HG03460 (cell line): Measurements from ENCODE around the gene RBCK1.
A peak's percentile ranks its signal among the peaks of the same experiment; 100 is the strongest.

Experiments used
- ATAC-seq: cut with Tn5 transposase; IDR thresholded peaks from one replicate; pipeline ENCODE4 v1.9.1; 2021; ENCODE audit not compliant: unreplicated experiment

RBCK1 gene

GRCh38 chr20:416950-417800 is 9.1 kb downstream of the RBCK1 start:
- ATAC-seq = no peak

- ATAC-seq = no peak
These were observed 9.8 kb downstream of the RBCK1 start for GRCh38 chr20:417801-418342.

GRCh38 chr20:418858-419365 is 10.8 kb downstream of the RBCK1 start:
- no peak for ATAC-seq

GRCh38 chr20:419556-420165 is 11.6 kb downstream of the RBCK1 start:
- ATAC-seq = no peak

- ATAC-seq = no peak
These were observed 12.1 kb downstream of the RBCK1 start for GRCh38 chr20:420166-420620.

GRCh38 chr20:420721-421574 is 12.8 kb downstream of the RBCK1 start:
- no peak for ATAC-seq

- no peak for ATAC-seq
These were observed 13.7 kb downstream of the RBCK1 start for GRCh38 chr20:421685-422250.

GRCh38 chr20:426566-426965 is 18.5 kb downstream of the RBCK1 start:
- ATAC-seq = no peak

GRCh38 chr20:427401-427800 is 19.3 kb downstream of the RBCK1 start:
- no peak for ATAC-seq

GRCh38 chr20:427849-428657 is 20.0 kb downstream of the RBCK1 start:
- no peak for ATAC-seq

GRCh38 chr20:428658-429200 is 20.6 kb downstream of the RBCK1 start:
- ATAC-seq = no peak

- ATAC-seq = no peak
These were observed 22.2 kb downstream of the RBCK1 start for GRCh38 chr20:430091-430999.

- ATAC-seq = no peak
These were observed 23.2 kb downstream of the RBCK1 start for GRCh38 chr20:431012-431904.

- ATAC-seq = no peak
These were observed 24.1 kb downstream of the RBCK1 start for GRCh38 chr20:432208-432607.

GRCh38 chr20:432677-433299 is 24.7 kb downstream of the RBCK1 start:
- no peak for ATAC-seq

GRCh38 chr20:433300-433975 is 25.3 kb downstream of the RBCK1 start:
- peak; percentile 80 for ATAC-seq

- ATAC-seq = no peak
These were observed 26.1 kb downstream of the RBCK1 start for GRCh38 chr20:434221-434620.
